ENCODE data around the gene MOSPD3.

The MOSPD3 gene

GRCh38 chr7:100595188-100595587 is 17.2 kb upstream of the MOSPD3 start:
- no peak for DNase-seq

- DNase-seq, result peak in 1 of 5 experiments; percentile 38
Observed at GRCh38 chr7:100598425-100598824, 13.9 kb upstream of the MOSPD3 start.

- DNase-seq, result no peak
Observed at GRCh38 chr7:100599911-100600729, 12.2 kb upstream of the MOSPD3 start.

- no peak for DNase-seq
Observed at GRCh38 chr7:100600730-100601038, 11.7 kb upstream of the MOSPD3 start.

- no peak for DNase-seq
Observed at GRCh38 chr7:100602889-100603725, 9.2 kb upstream of the MOSPD3 start.

- no peak for DNase-seq
Observed at GRCh38 chr7:100603726-100604027, 8.7 kb upstream of the MOSPD3 start.

- DNase-seq, result peak; percentile 53 to 86 (median 66)
Observed at GRCh38 chr7:100604028-100604975, 8.0 kb upstream of the MOSPD3 start.

GRCh38 chr7:100604976-100605911 is 7.1 kb upstream of the MOSPD3 start:
- peak in 3 of 5 experiments; percentile 12 to 59 (median 18) for DNase-seq

GRCh38 chr7:100606313-100606712 is 6.0 kb upstream of the MOSPD3 start:
- no peak for DNase-seq

GRCh38 chr7:100607111-100607510 is 5.2 kb upstream of the MOSPD3 start:
- DNase-seq, result no peak

- DNase-seq, result no peak
Observed at GRCh38 chr7:100609958-100610357, 2.4 kb upstream of the MOSPD3 start.

- DNase-seq, result peak in 1 of 5 experiments; percentile 54
Observed at GRCh38 chr7:100612730-100613390, 520 bp downstream of the MOSPD3 start.

- peak in 1 of 5 experiments; percentile 35 for DNase-seq
Observed at GRCh38 chr7:100613412-100614175, 1.3 kb downstream of the MOSPD3 start.

GRCh38 chr7:100614308-100614861 is 2.0 kb downstream of the MOSPD3 start:
- DNase-seq, result no peak

- DNase-seq, result no peak
Observed at GRCh38 chr7:100620239-100620638, 7.9 kb downstream of the MOSPD3 start.

GRCh38 chr7:100620804-100621203 is 8.5 kb downstream of the MOSPD3 start:
- no peak for DNase-seq

GRCh38 chr7:100621554-100621953 is 9.2 kb downstream of the MOSPD3 start:
- DNase-seq, result no peak

GRCh38 chr7:100623951-100624824 is 11.8 kb downstream of the MOSPD3 start:
- no peak for DNase-seq

GRCh38 chr7:100626055-100626454 is 13.7 kb downstream of the MOSPD3 start:
- DNase-seq, result no peak

Data from T-helper 2 cell (primary cell).